ENCODE results near the gene IP6K3. TPM values are rescaled to one million over a fixed set of nuclear protein-coding genes. Genes with fewer than 3 reads are reported as not detected.

Gene IP6K3
- total RNA-seq (2014; rRNA removed; shearing (Covaris generic); ENCODE audit: low replicate concordance): not detected in 2 replicates

GRCh38 chr6:33746651-33747100 is at the start of gene IP6K3:
Gene IP6K3, minus strand, starts transcription at chr6:33746905. Its CDS starts 11,429 bp downstream, at chr6:33735476.
- Histone ChIP-seq H3K9me3 (ENCODE audit: low read length) (no peaks in the 10 kb centered on the region), H3K27ac (ENCODE audit: low read length) (no peak within 1 kb of the TSS), H3K27me3 (ENCODE audit: low read length) (no peaks in the 10 kb centered on the region), H2AFZ (ENCODE audit: low read length) (no peak within 1 kb of the TSS), H3K9ac (ENCODE audit: low read length) (no peak within 1 kb of the TSS), H3K9me2 (replicated peaks; ENCODE audit: insufficient read depth, low read length) (no peaks in the 10 kb centered on the region), H3K79me2 (ENCODE audit: low read length) (no peaks in the 10 kb centered on the region), H3K4me1 (ENCODE audit: low read length) (peaks cover 3% of the 10 kb centered on the region; the same call in 1 of the 2 replicates), H3K4me3 (ENCODE audit: low read length) (no peak within 1 kb of the TSS), H4K20me1 (ENCODE audit: insufficient read depth, low read depth, low read length) (no peaks in the 10 kb centered on the region), H3K36me3 (ENCODE audit: insufficient read depth, low read length) (no peaks in the 10 kb centered on the region), H3K4me2 (ENCODE audit: low read depth, low read length, poor library complexity, severe bottlenecking) (no peak within 1 kb of the TSS)
- DNase-seq: no peak

GRCh38 chr6:33794910-33795623 is 48.4 kb upstream of the IP6K3 start:
- no peak for DNase-seq
- H3K36me3 ChIP-seq (ENCODE audit: insufficient read depth, low read length): no peaks in the 10 kb centered on the region
- no peaks in the 10 kb centered on the region for H3K9me2 ChIP-seq (replicated peaks; ENCODE audit: insufficient read depth, low read length)
- no peaks in the 10 kb centered on the region for H3K27me3 ChIP-seq (ENCODE audit: low read length)
- H3K9ac ChIP-seq (ENCODE audit: low read length): no peak overlapping the region
- H3K9me3 ChIP-seq (ENCODE audit: low read length): no peaks in the 10 kb centered on the region
- no peaks in the 10 kb centered on the region for H3K79me2 ChIP-seq (ENCODE audit: low read length)
- no peak overlapping the region for H3K4me2 ChIP-seq (ENCODE audit: low read depth, low read length, poor library complexity, severe bottlenecking)
- no peaks in the 10 kb centered on the region for H4K20me1 ChIP-seq (ENCODE audit: insufficient read depth, low read depth, low read length)
- no peaks in the 10 kb centered on the region for H3K4me1 ChIP-seq (ENCODE audit: low read length)
- H3K27ac ChIP-seq (ENCODE audit: low read length): no peak overlapping the region
- no peak overlapping the region for H3K4me3 ChIP-seq (ENCODE audit: low read length)
- no peak overlapping the region for H2AFZ ChIP-seq (ENCODE audit: low read length)

GRCh38 chr6:33792981-33793380 is 46.3 kb upstream of the IP6K3 start:
- Histone ChIP-seq H3K4me1 (ENCODE audit: low read length) (peaks cover 5% of the 10 kb centered on the region), H3K79me2 (ENCODE audit: low read length) (peaks cover 9% of the 10 kb centered on the region), H3K27ac (ENCODE audit: low read length) (no peak overlapping the region)

GRCh38 chr6:33791620-33792019 is 44.9 kb upstream of the IP6K3 start:
- Histone ChIP-seq H3K27ac (ENCODE audit: low read length) (no peak overlapping the region), H3K27me3 (ENCODE audit: low read length) (no peaks in the 10 kb centered on the region), H3K4me3 (ENCODE audit: low read length) (no peak overlapping the region), H3K9me3 (ENCODE audit: low read length) (no peaks in the 10 kb centered on the region), H4K20me1 (ENCODE audit: insufficient read depth, low read depth, low read length) (peaks cover 11% of the 10 kb centered on the region), H3K9ac (ENCODE audit: low read length) (no peak overlapping the region), H3K36me3 (ENCODE audit: insufficient read depth, low read length) (peaks cover 1% of the 10 kb centered on the region; the same call in 1 of the 2 replicates), H3K4me2 (ENCODE audit: low read depth, low read length, poor library complexity, severe bottlenecking) (no peak overlapping the region), H2AFZ (ENCODE audit: low read length) (no peak overlapping the region), H3K4me1 (ENCODE audit: low read length) (peaks cover 19% of the 10 kb centered on the region), H3K79me2 (ENCODE audit: low read length) (peaks cover 23% of the 10 kb centered on the region), H3K9me2 (replicated peaks; ENCODE audit: insufficient read depth, low read length) (0 out of 2 replicates have a peak, but pooled peaks cover 6% of the 10 kb centered on the region)
- DNase-seq: no peak

More at GRCh38 chr6:33792981-33793380, 46.3 kb upstream of the IP6K3 start:
- H3K9me3 ChIP-seq (ENCODE audit: low read length): no peaks in the 10 kb centered on the region
- no peak overlapping the region for H3K4me3 ChIP-seq (ENCODE audit: low read length)
- no peaks in the 10 kb centered on the region for H3K36me3 ChIP-seq (ENCODE audit: insufficient read depth, low read length)
- no peak for DNase-seq
- 0 out of 2 replicates have a peak, but pooled peaks cover 6% of the 10 kb centered on the region for H3K9me2 ChIP-seq (replicated peaks; ENCODE audit: insufficient read depth, low read length)
- peaks cover under 1% of the 10 kb centered on the region; the same call in 1 of the 2 replicates for H4K20me1 ChIP-seq (ENCODE audit: insufficient read depth, low read depth, low read length)
- H2AFZ ChIP-seq (ENCODE audit: low read length): no peak overlapping the region
- H3K4me2 ChIP-seq (ENCODE audit: low read depth, low read length, poor library complexity, severe bottlenecking): no peak overlapping the region
- H3K27me3 ChIP-seq (ENCODE audit: low read length): no peaks in the 10 kb centered on the region
- no peak overlapping the region for H3K9ac ChIP-seq (ENCODE audit: low read length)

GRCh38 chr6:33790910-33791309 is 44.2 kb upstream of the IP6K3 start:
- Histone ChIP-seq H3K4me1 (ENCODE audit: low read length) (peaks cover 26% of the 10 kb centered on the region), H3K9ac (ENCODE audit: low read length) (no peak overlapping the region), H3K27me3 (ENCODE audit: low read length) (no peaks in the 10 kb centered on the region), H3K9me2 (replicated peaks; ENCODE audit: insufficient read depth, low read length) (0 out of 2 replicates have a peak, but pooled peaks cover 6% of the 10 kb centered on the region), H2AFZ (ENCODE audit: low read length) (no peak overlapping the region), H3K27ac (ENCODE audit: low read length) (no peak overlapping the region), H3K79me2 (ENCODE audit: low read length) (peaks cover 30% of the 10 kb centered on the region), H3K9me3 (ENCODE audit: low read length) (no peaks in the 10 kb centered on the region), H4K20me1 (ENCODE audit: insufficient read depth, low read depth, low read length) (peaks cover 14% of the 10 kb centered on the region), H3K36me3 (ENCODE audit: insufficient read depth, low read length) (peaks cover 8% of the 10 kb centered on the region; the same call in 1 of the 2 replicates), H3K4me2 (ENCODE audit: low read depth, low read length, poor library complexity, severe bottlenecking) (no peak overlapping the region), H3K4me3 (ENCODE audit: low read length) (no peak overlapping the region)
- no peak for DNase-seq

- peaks cover 26% of the 10 kb centered on the region for H3K4me1 ChIP-seq (ENCODE audit: low read length)
- no peak overlapping the region for H2AFZ ChIP-seq (ENCODE audit: low read length)
- no peak overlapping the region for H3K27ac ChIP-seq (ENCODE audit: low read length)
Observed at GRCh38 chr6:33790379-33790778, 43.7 kb upstream of the IP6K3 start.

GRCh38 chr6:33789550-33789895 is 42.8 kb upstream of the IP6K3 start:
- H3K4me2 ChIP-seq (ENCODE audit: low read depth, low read length, poor library complexity, severe bottlenecking): peak overlapping the region; percentile 79
- H3K36me3 ChIP-seq (ENCODE audit: insufficient read depth, low read length): peaks cover 9% of the 10 kb centered on the region; the same call in 1 of the 2 replicates
- 0 out of 2 replicates have a peak, but pooled peaks cover 6% of the 10 kb centered on the region for H3K9me2 ChIP-seq (replicated peaks; ENCODE audit: insufficient read depth, low read length)
- peaks cover 42% of the 10 kb centered on the region for H3K79me2 ChIP-seq (ENCODE audit: low read length)
- peaks cover 18% of the 10 kb centered on the region for H4K20me1 ChIP-seq (ENCODE audit: insufficient read depth, low read depth, low read length)
- H3K9ac ChIP-seq (ENCODE audit: low read length): no peak overlapping the region
- H3K27ac ChIP-seq (ENCODE audit: low read length): no peak overlapping the region
- H3K4me1 ChIP-seq (ENCODE audit: low read length): peaks cover 26% of the 10 kb centered on the region
- peak overlapping the region; percentile 81 for H3K4me3 ChIP-seq (ENCODE audit: low read length)
- no peak for DNase-seq
- H2AFZ ChIP-seq (ENCODE audit: low read length): peak overlapping the region; percentile 36; the same call in 1 of the 2 replicates
- no peaks in the 10 kb centered on the region for H3K9me3 ChIP-seq (ENCODE audit: low read length)
- no peaks in the 10 kb centered on the region for H3K27me3 ChIP-seq (ENCODE audit: low read length)

More at GRCh38 chr6:33790379-33790778, 43.7 kb upstream of the IP6K3 start:
- Histone ChIP-seq H3K9me2 (replicated peaks; ENCODE audit: insufficient read depth, low read length) (0 out of 2 replicates have a peak, but pooled peaks cover 6% of the 10 kb centered on the region), H3K79me2 (ENCODE audit: low read length) (peaks cover 35% of the 10 kb centered on the region), H3K27me3 (ENCODE audit: low read length) (no peaks in the 10 kb centered on the region), H3K9ac (ENCODE audit: low read length) (no peak overlapping the region), H3K4me2 (ENCODE audit: low read depth, low read length, poor library complexity, severe bottlenecking) (no peak overlapping the region), H3K4me3 (ENCODE audit: low read length) (no peak overlapping the region), H3K9me3 (ENCODE audit: low read length) (no peaks in the 10 kb centered on the region), H4K20me1 (ENCODE audit: insufficient read depth, low read depth, low read length) (peaks cover 14% of the 10 kb centered on the region), H3K36me3 (ENCODE audit: insufficient read depth, low read length) (peaks cover 9% of the 10 kb centered on the region; the same call in 1 of the 2 replicates)
- DNase-seq: no peak
